NCI-H82 treated with DMSO at 0.1 percent for 48 hours (cell line): ENCODE data around the gene SZT2.
A peak's percentile ranks its signal among the peaks of the same experiment; 100 is the strongest.

Experiments used
- DNase-seq: peaks from one replicate; lab custom pipeline; 2025; ENCODE audit not compliant: unreplicated experiment; lab: John Stamatoyannopoulos, UW

SZT2 gene

DNA sequence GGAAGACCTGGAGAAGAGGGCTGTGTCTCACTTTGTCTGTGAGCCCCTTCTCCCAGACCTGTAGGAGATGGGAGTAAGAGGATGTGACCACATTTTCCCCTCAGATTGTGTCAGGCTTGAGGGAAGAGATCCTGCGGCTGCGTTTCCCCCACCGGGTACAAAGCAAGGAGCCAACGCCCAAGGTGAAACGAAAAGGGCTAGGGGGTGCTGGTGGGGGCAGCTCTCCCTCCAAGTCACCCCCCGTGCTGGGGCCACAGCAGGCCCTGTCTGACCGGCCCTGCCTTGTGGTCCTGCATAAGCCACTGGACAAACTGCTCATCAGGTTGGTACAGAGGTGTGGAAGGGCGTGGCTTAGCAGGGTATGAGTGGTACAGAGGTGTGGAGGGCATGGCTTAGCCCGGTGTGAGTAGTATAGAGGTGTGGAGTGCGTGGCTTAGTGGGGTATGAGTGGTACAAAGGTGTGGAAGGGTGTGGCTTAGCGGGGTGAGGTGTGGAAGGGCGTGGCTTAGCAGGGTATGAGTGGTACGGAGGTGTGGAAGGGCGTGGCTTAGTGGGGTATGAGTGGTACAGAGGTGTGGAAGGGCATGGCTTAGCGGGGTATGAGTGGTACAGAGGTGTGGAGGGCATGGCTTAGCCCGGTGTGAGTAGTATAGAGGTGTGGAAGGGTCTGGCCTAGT lies 33.4 kb downstream of the SZT2 start:
- DNase-seq: no peak

GRCh38 chr1:43423672-43424550 lies 34.2 kb downstream of the SZT2 start:
- no peak for DNase-seq

DNA sequence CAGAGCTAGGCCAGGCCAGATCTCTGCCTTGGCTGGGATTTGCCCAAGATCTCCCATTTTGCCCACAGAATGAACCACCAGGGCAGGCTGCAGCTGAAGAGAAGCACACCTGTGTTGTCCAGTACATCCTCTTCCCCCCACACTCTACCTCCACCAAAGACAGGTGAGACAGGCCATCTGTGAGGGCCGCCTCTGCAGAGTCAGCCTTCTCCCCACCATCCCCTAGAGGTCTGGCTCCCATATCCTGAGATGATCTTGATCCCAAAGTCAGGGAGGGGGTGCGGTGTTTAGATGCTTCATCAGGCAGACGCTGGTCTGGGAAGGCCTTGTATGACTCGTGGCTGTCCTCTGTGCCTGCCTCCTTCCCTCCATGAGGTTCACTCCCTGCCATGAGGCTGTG lies 35.3 kb downstream of the SZT2 start:
- no peak for DNase-seq

DNA sequence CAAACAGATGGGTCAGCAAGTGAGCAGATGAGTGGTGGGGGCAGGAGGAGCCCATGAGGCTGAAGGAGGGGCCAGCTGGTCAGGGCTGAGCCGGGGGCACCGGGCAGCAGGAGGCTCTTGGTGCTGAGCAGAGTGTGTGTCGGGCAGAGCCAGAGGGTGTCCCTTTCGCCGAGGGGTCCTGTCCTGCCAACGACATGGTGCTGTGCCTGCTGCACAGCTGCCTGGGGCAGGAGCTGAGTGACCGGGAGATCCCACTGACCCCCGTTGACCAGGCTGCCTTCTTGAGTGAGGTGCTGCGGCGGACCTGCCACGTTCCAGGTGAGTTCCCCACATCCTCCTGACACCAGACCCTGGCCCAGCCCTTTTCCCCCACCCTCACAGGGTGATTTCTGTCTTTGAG lies 36.5 kb downstream of the SZT2 start:
- DNase-seq: no peak

- DNase-seq: no peak
Observed at GRCh38 chr1:43427524-43427923, 37.8 kb downstream of the SZT2 start.

DNA sequence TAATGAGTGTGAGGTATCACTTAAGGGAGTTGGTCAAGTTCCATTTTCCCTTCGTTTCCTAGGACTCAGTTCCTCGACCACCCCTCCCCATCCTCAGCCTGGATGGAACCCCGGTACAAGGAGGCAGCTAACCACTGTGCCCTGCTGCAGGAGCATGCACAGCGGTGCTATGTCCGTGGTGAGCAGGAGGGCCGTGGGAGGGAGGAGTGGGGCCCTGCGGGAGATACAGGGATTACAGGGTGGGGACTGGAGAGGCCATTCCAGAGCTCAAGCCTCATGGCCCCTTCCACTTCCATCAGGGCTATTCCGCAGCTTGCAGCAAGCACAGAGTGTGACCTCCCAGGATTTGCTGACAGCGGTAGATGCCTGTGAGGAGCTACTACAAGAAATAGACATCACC lies 38.2 kb downstream of the SZT2 start:
- no peak for DNase-seq

DNA sequence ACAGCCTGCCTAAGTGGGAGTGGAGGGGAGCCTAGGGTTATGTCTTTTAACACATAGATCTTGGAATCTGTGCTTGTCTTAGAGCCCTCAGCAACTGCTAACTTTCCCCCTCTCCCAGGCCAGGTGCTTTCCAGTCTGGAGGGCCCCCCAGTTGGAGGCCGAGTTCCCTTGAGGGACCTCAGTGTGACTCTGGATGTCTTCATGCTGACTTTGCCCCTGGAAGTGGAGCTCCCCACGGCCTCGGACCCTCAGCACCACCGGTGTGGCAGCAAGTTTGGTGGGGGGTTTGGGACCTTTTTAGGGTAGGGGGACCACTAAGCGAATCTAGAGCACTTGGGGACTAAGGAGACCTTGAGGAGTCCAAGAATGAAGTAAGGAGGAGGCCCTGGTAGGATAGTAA lies 41.1 kb downstream of the SZT2 start:
- no peak for DNase-seq

DNA sequence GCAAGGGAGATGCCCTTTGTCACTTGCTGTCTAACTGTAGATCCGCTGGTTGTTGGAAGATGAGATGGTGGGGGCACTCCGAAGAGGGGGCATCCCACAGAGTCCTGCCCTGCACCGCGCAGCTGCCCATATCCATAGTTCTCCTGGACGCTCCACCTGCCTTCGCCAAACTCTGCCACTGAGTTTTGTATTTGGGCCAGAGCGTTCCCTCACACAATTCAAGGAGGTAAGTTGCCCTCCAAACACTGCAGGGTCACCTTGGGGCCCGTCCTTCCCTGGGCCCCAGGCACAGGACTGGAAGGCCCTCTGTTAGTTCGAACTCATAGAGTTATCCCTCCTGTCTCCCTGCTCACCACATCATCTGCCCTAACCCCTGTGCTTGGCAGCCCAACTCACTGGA lies 42.0 kb downstream of the SZT2 start:
- DNase-seq: no peak

- DNase-seq: no peak
Observed at GRCh38 chr1:43432171-43432860, 42.6 kb downstream of the SZT2 start.

- no peak for DNase-seq
Observed at GRCh38 chr1:43432907-43433306, 43.2 kb downstream of the SZT2 start.

DNA sequence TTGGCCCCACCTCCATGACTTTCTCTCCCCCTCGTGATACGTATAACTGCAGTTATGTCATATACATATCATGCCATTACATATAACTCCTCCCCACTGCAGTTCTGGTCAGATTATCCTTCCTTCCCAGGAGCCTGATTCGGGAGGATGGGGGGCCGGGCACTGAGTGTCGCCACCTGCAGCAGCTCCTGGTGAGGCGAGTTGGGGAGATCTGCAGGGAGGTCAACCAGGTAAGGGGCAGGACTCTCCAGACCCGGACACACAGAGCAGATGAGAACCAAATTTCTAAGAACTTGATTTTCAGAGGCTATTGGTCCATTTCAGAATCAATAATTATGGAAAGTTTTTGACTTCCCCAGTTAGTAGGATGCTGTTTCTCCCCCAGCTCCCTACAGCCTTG lies 44.6 kb downstream of the SZT2 start:
- DNase-seq: no peak

DNA sequence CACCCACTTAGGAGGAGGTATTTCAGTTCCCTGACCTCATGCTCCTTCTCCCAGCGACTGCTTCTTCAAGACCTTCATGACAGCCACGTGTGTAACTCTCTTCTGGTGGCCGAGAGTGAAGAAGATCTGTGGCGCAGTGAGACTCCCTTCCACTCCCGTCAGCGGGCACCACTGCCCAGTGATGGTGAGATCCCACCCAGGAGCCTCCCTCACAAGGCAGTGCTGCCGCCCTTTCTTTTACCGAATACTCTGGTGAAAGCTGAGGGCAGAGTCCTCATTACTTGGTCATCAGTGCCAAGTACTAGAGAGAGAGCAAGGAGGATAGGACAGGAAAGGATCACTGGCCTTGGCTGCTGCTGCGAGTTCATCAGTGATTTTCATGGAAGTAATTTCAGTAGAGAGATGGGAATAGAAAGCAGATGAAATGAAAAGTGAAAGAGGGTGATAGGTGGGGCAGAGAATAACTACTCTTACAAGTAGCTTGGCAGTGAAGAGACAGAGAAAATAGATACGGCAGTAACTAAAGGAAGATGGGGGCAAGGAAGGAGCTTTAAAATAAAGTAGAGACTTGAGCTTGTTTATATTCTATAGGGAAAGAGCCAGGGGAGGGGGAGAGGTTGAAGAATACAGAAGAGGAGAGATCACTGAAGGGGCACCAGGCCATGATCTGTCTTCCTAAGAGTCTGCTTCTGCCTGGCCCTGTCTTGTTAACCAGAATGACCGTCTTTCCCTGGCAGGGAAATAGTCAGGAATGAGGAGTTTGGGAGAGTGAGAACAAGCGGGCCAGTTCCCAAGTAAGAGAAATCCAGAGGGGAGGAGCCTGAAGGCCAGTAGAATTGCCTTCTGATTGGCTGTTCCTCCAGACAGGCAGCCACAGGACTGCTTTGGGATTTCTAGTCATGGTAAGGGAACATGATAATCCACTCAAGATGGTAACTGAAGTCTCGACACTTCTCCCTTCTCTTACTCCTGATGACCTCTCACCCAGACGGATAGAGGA lies 45.7 kb downstream of the SZT2 start:
- DNase-seq: peak; percentile 35

DNA sequence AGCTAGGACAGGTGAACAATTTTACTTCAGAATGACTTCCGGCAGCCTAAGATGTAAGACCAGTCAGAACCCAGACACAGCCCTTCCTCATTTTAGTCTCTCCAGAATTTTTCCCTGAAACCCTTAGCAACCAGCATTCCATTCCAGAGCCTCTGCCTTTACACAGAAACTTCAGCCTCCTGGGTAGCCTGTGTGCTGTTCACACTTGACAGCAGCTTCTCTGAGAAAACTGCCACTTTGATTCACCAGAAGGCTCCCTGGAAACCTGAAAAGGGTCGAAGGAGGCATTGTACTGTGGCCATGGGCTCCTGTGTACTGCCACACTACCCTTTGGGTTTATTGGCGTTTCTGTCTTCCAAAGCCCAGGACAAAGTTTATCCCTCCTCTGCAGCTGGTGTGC lies 46.7 kb downstream of the SZT2 start:
- no peak for DNase-seq

DNA sequence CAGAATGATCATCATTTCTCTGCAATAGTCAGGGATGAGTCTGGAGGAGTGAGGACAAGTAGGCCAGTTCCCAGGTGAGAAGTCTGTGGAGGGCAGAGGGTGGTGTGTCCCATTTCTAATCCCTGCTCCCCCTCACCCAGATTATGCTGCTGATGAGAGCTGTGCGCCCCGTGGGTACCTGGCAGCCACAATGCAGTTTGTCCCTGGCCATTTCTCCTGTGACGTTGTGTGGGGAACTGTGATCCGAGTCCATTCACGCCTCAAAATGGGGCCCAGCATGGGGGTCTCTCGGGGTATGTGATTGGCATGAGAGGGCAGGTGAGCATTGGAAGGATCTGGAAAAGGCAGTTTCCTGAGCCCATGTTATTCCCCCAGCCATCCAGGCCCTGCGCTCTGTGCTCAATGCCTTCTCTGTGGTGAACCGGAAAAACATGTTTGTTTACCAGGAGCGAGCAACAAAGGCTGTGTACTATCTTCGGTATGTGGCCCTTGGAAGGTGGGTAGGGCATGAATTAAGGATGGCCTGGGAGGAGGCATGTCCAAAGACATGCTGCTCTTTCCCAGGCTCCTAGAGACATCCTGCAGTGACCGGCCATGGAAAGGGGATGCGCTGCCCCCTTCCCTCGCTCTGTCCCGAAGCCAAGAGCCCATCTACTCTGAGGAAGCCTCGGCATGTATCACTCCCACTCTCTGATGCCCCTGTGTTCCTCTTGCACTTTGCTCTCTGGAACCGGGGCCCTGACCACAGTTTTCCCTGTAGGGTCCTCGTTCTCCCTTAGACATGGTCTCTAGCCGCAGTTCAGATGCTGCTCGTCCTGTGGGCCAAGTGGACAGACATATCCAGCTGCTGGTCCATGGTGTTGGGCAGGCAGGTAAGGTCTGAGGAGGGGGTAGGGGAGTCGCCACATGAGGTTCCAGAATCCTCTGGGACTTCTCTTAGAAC lies 47.6 kb downstream of the SZT2 start:
- no peak for DNase-seq

GRCh38 chr1:43438006-43438405 lies 48.3 kb downstream of the SZT2 start:
- no peak for DNase-seq

DNA sequence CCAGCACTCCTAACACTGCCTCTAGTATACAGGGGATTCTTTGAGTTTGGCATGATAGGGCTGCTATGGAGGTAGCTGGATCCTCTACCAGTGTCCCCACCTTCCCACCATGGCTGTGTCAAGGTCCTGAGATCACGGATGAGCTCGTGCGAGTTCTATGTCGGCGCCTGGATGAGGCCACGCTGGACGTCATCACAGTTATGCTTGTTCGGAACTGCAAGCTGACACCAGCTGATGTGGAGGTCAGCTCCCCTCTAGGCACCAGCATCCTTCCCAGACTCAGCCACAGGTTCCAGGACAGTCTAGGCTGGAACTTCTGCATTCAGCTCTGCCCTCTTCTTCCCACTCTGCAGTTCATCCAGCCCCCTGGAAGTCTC lies 48.9 kb downstream of the SZT2 start:
- DNase-seq: no peak

- no peak for DNase-seq
Observed at GRCh38 chr1:43438953-43439581, 49.4 kb downstream of the SZT2 start.

GRCh38 chr1:43439781-43440180 lies 50.1 kb downstream of the SZT2 start:
- DNase-seq: no peak

- DNase-seq: no peak
Observed at GRCh38 chr1:43440358-43440757, 50.7 kb downstream of the SZT2 start.
